ENCODE measurements around the gene ATN1.

Gene ATN1

DNA sequence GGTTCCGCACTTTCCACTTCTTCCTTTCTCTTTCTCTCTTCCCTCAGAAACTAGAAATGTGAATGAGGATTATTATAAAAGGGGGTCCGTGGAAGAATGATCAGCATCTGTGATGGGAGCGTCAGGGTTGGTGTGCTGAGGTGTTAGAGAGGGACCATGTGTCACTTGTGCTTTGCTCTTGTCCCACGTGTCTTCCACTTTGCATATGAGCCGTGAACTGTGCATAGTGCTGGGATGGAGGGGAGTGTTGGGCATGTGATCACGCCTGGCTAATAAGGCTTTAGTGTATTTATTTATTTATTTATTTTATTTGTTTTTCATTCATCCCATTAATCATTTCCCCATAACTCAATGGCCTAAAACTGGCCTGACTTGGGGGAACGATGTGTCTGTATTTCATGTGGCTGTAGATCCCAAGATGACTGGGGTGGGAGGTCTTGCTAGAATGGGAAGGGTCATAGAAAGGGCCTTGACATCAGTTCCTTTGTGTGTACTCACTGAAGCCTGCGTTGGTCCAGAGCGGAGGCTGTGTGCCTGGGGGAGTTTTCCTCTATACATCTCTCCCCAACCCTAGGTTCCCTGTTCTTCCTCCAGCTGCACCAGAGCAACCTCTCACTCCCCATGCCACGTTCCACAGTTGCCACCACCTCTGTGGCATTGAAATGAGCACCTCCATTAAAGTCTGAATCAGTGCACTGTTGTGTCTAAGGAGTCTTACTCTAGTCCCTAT, 4.6 kb upstream of the ATN1 start:
- TF ChIP-seq, protein P1, sequence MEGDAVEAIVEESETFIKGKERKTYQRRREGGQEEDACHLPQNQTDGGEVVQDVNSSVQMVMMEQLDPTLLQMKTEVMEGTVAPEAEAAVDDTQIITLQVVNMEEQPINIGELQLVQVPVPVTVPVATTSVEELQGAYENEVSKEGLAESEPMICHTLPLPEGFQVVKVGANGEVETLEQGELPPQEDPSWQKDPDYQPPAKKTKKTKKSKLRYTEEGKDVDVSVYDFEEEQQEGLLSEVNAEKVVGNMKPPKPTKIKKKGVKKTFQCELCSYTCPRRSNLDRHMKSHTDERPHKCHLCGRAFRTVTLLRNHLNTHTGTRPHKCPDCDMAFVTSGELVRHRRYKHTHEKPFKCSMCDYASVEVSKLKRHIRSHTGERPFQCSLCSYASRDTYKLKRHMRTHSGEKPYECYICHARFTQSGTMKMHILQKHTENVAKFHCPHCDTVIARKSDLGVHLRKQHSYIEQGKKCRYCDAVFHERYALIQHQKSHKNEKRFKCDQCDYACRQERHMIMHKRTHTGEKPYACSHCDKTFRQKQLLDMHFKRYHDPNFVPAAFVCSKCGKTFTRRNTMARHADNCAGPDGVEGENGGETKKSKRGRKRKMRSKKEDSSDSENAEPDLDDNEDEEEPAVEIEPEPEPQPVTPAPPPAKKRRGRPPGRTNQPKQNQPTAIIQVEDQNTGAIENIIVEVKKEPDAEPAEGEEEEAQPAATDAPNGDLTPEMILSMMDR (IDR thresholded peaks at IDR 0.05; ENCODE audit: control insufficient read depth, insufficient read depth, low read depth, low read length, missing control alignments), result no peak
- DNase-seq (ENCODE audit: low read depth), result no peak

DNA sequence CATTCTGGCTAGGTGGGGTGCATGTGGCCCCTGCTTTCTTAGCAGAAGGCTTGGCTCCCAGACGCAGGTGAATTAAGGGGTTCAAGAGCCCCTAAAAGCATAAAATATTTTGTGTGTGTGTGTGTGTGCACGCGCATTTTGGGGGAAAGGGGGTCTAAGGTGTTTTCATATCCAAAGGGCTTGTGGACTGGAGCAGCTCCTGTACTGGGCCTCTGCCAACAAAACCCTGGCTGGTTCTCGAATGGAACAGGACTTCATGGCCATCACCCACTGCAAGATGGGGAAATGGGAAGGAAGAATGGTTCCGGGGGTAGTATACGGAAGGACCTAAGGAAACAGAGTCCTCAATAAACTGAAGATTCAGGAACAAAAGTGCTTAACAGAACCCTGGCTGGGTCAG, 3.9 kb upstream of the ATN1 start:
- TF ChIP-seq, protein P1 (IDR thresholded peaks at IDR 0.05; ENCODE audit: control insufficient read depth, insufficient read depth, low read depth, low read length, missing control alignments), result no peak
- H3K4me3 ChIP-seq (ENCODE audit: control insufficient read depth, low read depth, low read length), result no peak overlapping the region
- DNase-seq (ENCODE audit: low read depth), result no peak

More for the DNA sequence above, 4.6 kb upstream of the ATN1 start:
- no peak overlapping the region for H3K4me3 ChIP-seq (ENCODE audit: control insufficient read depth, low read depth, low read length)

DNA sequence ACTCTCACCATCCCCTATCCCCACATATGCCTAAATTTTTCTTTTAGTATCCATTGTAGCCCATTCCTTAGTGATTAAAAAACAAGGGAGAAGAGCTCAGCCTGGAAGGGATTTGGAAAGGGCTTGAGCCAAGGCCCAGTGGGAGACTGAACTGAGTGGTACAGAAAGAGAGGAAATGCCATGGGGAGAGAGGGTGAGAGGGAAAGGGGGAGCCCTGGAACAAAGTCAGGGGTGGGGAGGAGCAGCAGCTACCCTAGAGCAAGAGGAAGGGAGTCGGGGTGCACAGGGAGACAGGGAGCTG, 2.6 kb upstream of the ATN1 start:
- H3K4me3 ChIP-seq (ENCODE audit: control insufficient read depth, low read depth, low read length), result no peak overlapping the region
- no peak for DNase-seq (ENCODE audit: low read depth)
- TF ChIP-seq, protein P1 (IDR thresholded peaks at IDR 0.05; ENCODE audit: control insufficient read depth, insufficient read depth, low read depth, low read length, missing control alignments), result no peak

DNA sequence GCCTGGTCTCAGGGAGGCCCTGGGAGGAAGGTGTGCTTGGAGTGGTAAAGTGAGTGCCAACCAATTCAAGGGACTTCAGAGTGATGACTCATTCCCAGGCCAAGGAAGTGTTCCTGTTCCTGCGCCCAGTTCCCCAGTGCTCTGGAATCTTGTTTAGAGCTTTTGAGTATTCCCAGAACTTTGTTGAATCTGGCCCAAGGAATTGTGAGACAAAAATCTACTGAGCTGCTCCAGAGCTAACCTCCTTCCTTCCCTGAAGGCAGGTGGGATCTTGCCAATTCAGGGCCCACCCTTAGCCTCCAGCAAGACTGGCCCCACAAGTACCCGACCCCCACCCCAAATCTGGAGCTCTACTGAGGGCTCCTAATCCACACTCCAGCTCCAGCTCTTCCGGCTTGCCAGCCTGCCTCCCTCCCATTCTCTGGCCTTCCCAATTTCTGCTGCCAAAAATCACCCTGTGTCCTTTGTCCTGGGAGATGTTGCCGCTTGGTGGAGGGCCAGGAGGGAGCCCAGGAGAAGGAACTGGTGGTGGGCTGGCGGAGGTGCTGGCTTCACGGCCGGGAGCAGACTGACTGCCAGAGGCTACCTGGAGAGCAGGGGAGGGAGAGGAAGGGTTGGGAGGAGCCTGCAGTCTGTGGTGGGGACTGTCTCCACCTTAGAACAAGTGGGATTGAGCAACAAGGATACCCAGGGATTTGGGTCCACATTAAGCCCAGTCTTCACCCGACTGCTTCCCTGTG, 2.0 kb upstream of the ATN1 start:
- DNase-seq (ENCODE audit: low read depth), result peak; percentile 72
- TF ChIP-seq, protein P1 (IDR thresholded peaks at IDR 0.05; ENCODE audit: control insufficient read depth, insufficient read depth, low read depth, low read length, missing control alignments), result no peak
- H3K4me3 ChIP-seq (ENCODE audit: control insufficient read depth, low read depth, low read length), result peak overlapping the region; percentile 98

DNA sequence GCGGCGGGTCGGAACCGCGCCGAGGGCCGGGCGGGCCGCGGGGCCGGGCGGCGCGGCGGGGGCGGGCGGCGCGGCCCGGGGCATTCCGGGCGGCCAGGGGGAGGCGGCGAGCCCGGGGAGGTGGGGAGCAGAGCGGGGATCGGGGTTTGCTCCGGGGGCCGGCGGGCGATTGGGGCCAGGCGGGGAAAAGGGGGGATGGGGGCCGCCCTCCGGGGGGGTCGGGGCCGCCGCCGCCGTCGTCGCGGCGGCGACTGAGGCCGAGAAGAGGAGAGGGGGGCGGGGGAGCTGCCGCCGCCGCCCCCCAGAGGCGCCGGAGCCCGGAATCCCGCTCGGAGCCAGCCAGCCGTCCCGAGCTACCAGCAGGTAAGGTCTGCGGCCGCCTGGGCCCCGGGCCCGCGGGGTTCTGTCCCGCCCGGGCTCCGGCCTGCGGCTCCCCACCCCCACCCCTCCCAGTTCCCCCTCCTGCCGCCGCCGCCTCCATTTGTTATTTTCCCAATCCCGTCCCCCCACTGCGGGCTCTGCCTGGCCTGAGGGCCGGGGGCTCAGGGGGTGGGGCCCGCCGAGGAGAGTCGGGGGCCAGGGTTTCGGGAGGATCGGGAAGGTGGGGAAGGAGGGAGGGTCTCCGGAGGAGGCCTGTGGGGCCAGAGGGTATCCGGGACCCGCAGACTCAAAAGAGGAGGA, 403 bp downstream of the ATN1 start:
- TF ChIP-seq, protein P1 (IDR thresholded peaks at IDR 0.05; ENCODE audit: control insufficient read depth, insufficient read depth, low read depth, low read length, missing control alignments), result no peak
- DNase-seq (ENCODE audit: low read depth), result no peak
- H3K4me3 ChIP-seq (ENCODE audit: control insufficient read depth, low read depth, low read length), result peak overlapping the region; percentile 98

DNA sequence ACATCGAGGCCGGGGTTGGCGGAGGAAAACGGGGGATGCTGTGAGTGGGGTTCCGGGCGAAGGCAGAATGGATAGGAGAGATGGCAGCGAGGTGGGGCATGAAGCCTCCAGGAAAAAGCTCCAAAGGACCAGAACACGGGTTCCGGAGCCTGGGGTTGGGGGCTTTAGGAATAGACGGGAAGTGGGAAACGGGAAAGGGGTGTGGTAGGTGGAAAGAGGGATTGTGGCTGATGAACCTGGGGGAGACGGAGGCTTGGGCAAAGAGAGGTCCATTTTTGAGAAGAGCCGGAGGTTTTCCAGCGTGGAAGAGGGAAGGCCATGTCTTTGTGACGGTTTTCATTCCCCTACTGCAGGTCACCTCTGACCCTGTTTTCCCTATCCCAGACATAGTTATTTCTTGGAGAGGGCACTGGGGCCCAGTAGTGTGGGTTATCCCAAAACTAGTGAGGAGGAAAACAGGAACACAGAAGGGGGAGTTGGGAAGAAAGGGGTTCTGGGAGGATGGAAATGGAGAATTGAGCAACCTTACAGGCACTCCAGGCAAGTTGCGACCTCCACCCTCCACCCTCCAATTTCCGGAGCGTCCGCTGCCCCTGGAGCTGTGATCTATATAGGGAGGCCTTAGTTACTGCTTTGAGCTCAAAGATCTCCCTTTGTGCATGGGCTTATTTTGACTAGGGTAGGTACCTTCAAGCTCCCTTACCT, 1.1 kb downstream of the ATN1 start:
- peak overlapping the region; percentile 98 for H3K4me3 ChIP-seq (ENCODE audit: control insufficient read depth, low read depth, low read length)
- no peak for DNase-seq (ENCODE audit: low read depth)
- TF ChIP-seq, protein P1 (IDR thresholded peaks at IDR 0.05; ENCODE audit: control insufficient read depth, insufficient read depth, low read depth, low read length, missing control alignments), result no peak
